HEK293 (cell line): ENCODE data around the gene UBE2Q1.

Experiments
- GFI1B ChIP-seq: fragments of 450-650 bp; formaldehyde crosslinking; IDR thresholded peaks from 2 replicates; pipeline ENCODE4 v1.5.1; 2016; ENCODE audit warnings: missing biosample characterization, missing genetic modification characterization
- IKZF3 ChIP-seq: fragments of 450-650 bp; IDR thresholded peaks from 2 replicates; pipeline ENCODE4 v1.5.0; 2018; ENCODE audit warnings: missing biosample characterization, mild to moderate bottlenecking, missing genetic modification characterization, moderate library complexity
- KLF1 ChIP-seq: fragments of 450-650 bp; formaldehyde crosslinking; IDR thresholded peaks from 2 replicates; pipeline ENCODE4 v1.5.1; 2016; ENCODE audit warnings: missing biosample characterization, missing genetic modification characterization
- KLF10 ChIP-seq: fragments of 450-650 bp; IDR thresholded peaks from 2 replicates; pipeline ENCODE4 v1.5.1; 2018; ENCODE audit warnings: missing biosample characterization, mild to moderate bottlenecking, missing genetic modification characterization
- KLF8 ChIP-seq: fragments of 450-650 bp; formaldehyde crosslinking; IDR thresholded peaks from 2 replicates; pipeline ENCODE4 v1.5.1; 2016; ENCODE audit warnings: missing biosample characterization, missing genetic modification characterization
- OVOL3 ChIP-seq: fragments of 450-650 bp; formaldehyde crosslinking; IDR thresholded peaks from 2 replicates; pipeline ENCODE4 v1.5.1; 2016; ENCODE audit warnings: missing biosample characterization, missing genetic modification characterization
- SALL2 ChIP-seq: fragments of 450-650 bp; formaldehyde crosslinking; IDR thresholded peaks from 2 replicates; pipeline ENCODE4 v1.5.0; 2017; ENCODE audit warnings: missing biosample characterization, mild to moderate bottlenecking, missing genetic modification characterization, borderline replicate concordance
- SP7 ChIP-seq: fragments of 450-650 bp; formaldehyde crosslinking; IDR thresholded peaks from 2 replicates; pipeline ENCODE4 v1.5.1; 2016; ENCODE audit warnings: missing biosample characterization, missing genetic modification characterization
- ZBTB21 ChIP-seq: fragments of 450-650 bp; formaldehyde crosslinking; IDR thresholded peaks from 2 replicates; pipeline ENCODE4 v1.5.1; 2017; ENCODE audit warnings: missing biosample characterization, missing genetic modification characterization
- ZBTB48 ChIP-seq: fragments of 450-650 bp; formaldehyde crosslinking; IDR thresholded peaks from 2 replicates; pipeline ENCODE4 v1.5.1; 2016; ENCODE audit warnings: missing biosample characterization, missing genetic modification characterization
- ZFP41 ChIP-seq: fragments of 450-650 bp; formaldehyde crosslinking; IDR thresholded peaks from 2 replicates; pipeline ENCODE4 v1.5.1; 2016; ENCODE audit warnings: missing biosample characterization, missing genetic modification characterization, borderline replicate concordance
- ZNF10 ChIP-seq: fragments of 450-650 bp; formaldehyde crosslinking; IDR thresholded peaks from 2 replicates; pipeline ENCODE4 v1.5.1; 2017; ENCODE audit warnings: missing biosample characterization, missing genetic modification characterization
- ZNF112 ChIP-seq: fragments of 450-650 bp; formaldehyde crosslinking; IDR thresholded peaks from 2 replicates; pipeline ENCODE4 v1.5.0; 2017; ENCODE audit warnings: missing biosample characterization, missing genetic modification characterization
- ZNF169 ChIP-seq: fragments of 450-650 bp; formaldehyde crosslinking; IDR thresholded peaks from 2 replicates; pipeline ENCODE4 v1.5.1; 2016; ENCODE audit warnings: missing biosample characterization, missing genetic modification characterization
- ZNF174 ChIP-seq: fragments of 450-650 bp; formaldehyde crosslinking; IDR thresholded peaks from 2 replicates; pipeline ENCODE4 v1.5.0; 2017; ENCODE audit warnings: missing biosample characterization, mild to moderate bottlenecking, missing genetic modification characterization
- ZNF23 ChIP-seq: fragments of 450-650 bp; formaldehyde crosslinking; IDR thresholded peaks from 2 replicates; pipeline ENCODE4 v1.5.1; 2016; ENCODE audit warnings: missing biosample characterization, missing genetic modification characterization, borderline replicate concordance
- ZNF350 ChIP-seq: fragments of 450-650 bp; formaldehyde crosslinking; IDR thresholded peaks from 2 replicates; pipeline ENCODE4 v1.5.0; 2017; ENCODE audit warnings: missing biosample characterization, mild to moderate bottlenecking, missing genetic modification characterization
- ZNF391 ChIP-seq: fragments of 450-650 bp; formaldehyde crosslinking; IDR thresholded peaks from 2 replicates; pipeline ENCODE4 v1.5.1; 2016; ENCODE audit warnings: low read depth, missing biosample characterization, missing genetic modification characterization, borderline replicate concordance
- ZNF416 ChIP-seq: fragments of 450-650 bp; formaldehyde crosslinking; IDR thresholded peaks from 2 replicates; pipeline ENCODE4 v1.5.1; 2016; ENCODE audit warnings: missing biosample characterization, missing genetic modification characterization
- ZNF433 ChIP-seq: fragments of 450-650 bp; formaldehyde crosslinking; IDR thresholded peaks from 2 replicates; pipeline ENCODE4 v1.5.1; 2016; ENCODE audit warnings: missing biosample characterization, missing genetic modification characterization, low read depth
- ZNF544 ChIP-seq: fragments of 450-650 bp; formaldehyde crosslinking; IDR thresholded peaks from 2 replicates; pipeline ENCODE4 v1.5.0; 2017; ENCODE audit warnings: missing biosample characterization, missing genetic modification characterization
- ZNF610 ChIP-seq: fragments of 450-650 bp; formaldehyde crosslinking; IDR thresholded peaks from 2 replicates; pipeline ENCODE4 v1.5.1; 2016; ENCODE audit warnings: missing biosample characterization, missing genetic modification characterization, borderline replicate concordance
- ZNF701 ChIP-seq: fragments of 450-650 bp; formaldehyde crosslinking; IDR thresholded peaks from 2 replicates; pipeline ENCODE4 v1.5.1; 2016; ENCODE audit warnings: missing biosample characterization, missing genetic modification characterization
- ZNF830 ChIP-seq: fragments of 450-650 bp; IDR thresholded peaks from 2 replicates; pipeline ENCODE4 v1.5.0; 2018; ENCODE audit warnings: missing biosample characterization, missing genetic modification characterization, low read depth, mild to moderate bottlenecking, moderate library complexity
- ZSCAN23 ChIP-seq: fragments of 450-650 bp; formaldehyde crosslinking; IDR thresholded peaks from 2 replicates; pipeline ENCODE4 v1.5.1; 2016; ENCODE audit warnings: missing biosample characterization, missing genetic modification characterization
- TF ChIP-seq, protein P1 (sequence below): fragments of 450-650 bp; formaldehyde crosslinking; IDR thresholded peaks from 2 replicates; pipeline ENCODE4 v1.5.1; 2016; ENCODE audit warnings: missing biosample characterization, missing genetic modification characterization
- TF ChIP-seq, protein P2 (sequence below): fragments of 450-650 bp; formaldehyde crosslinking; IDR thresholded peaks from 2 replicates; pipeline ENCODE4 v1.5.1; 2016; ENCODE audit warnings: missing biosample characterization, missing genetic modification characterization
- TF ChIP-seq, protein P3 (sequence below): fragments of 450-650 bp; formaldehyde crosslinking; IDR thresholded peaks from 2 replicates; pipeline ENCODE4 v1.5.1; 2016; ENCODE audit warnings: missing biosample characterization, missing genetic modification characterization
- TF ChIP-seq, protein P4 (sequence below): fragments of 450-650 bp; formaldehyde crosslinking; IDR thresholded peaks from 2 replicates; pipeline ENCODE4 v1.5.1; 2016; ENCODE audit warnings: missing biosample characterization, missing genetic modification characterization
- TF ChIP-seq, protein P5 (sequence below): fragments of 450-650 bp; formaldehyde crosslinking; IDR thresholded peaks from 2 replicates; pipeline ENCODE4 v1.5.1; 2017; ENCODE audit warnings: missing biosample characterization, missing genetic modification characterization
- TF ChIP-seq, protein P6 (sequence below): fragments of 450-650 bp; formaldehyde crosslinking; IDR thresholded peaks from 2 replicates; pipeline ENCODE4 v1.5.1; 2016; ENCODE audit warnings: missing biosample characterization, missing genetic modification characterization

Gene UBE2Q1

DNA sequence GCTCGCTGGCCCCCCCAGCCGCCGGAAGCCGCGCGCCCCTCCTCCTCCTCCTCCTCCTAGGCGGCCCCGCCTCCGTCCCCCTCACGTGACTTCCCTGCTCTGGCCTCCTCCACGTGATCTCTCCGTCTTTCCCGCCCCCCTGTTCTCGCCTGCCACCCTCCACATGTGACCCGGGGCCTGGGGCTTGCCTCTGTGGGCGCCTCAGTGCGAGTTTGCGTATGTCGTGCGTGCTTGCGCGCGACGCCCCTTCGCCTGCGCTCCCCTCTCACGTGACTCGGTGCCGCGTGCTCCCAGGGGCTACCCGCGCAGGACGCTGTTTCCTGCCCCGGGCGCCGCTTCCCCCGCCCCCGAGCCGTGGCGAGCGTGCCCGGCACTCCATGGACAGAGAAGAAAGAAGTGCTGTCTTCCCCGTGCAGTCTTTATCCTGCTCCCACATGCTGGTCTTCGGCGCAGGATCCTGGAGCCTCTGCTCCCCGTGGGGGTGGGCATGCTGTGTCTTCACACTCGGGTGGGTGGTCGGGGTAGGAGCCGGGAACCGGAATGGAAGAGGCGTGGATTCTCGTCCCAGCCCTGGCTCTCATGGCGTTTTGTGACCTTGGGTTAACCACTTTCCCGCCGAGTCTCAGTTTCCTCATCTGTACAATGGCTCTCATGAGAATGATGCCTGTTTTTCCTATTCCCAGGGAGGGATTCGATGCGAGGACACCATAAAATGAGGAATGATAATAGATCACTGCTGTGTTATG lies 431 bp upstream of the UBE2Q1 start (continued):
- TF ChIP-seq, protein P1, sequence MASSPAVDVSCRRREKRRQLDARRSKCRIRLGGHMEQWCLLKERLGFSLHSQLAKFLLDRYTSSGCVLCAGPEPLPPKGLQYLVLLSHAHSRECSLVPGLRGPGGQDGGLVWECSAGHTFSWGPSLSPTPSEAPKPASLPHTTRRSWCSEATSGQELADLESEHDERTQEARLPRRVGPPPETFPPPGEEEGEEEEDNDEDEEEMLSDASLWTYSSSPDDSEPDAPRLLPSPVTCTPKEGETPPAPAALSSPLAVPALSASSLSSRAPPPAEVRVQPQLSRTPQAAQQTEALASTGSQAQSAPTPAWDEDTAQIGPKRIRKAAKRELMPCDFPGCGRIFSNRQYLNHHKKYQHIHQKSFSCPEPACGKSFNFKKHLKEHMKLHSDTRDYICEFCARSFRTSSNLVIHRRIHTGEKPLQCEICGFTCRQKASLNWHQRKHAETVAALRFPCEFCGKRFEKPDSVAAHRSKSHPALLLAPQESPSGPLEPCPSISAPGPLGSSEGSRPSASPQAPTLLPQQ = peak; percentile 93
- TF ChIP-seq ZNF10 (tag by site-specific recombination) (peak; percentile 71; the same call in 1 of the 2 replicates), ZNF169 (tag by site-specific recombination) (no peak), ZBTB21 (peak; percentile 81), ZSCAN23 (tag by site-specific recombination) (peak; percentile 61; the same call in 1 of the 2 replicates), GFI1B (no peak), KLF1 (tag by site-specific recombination) (peak; percentile 92), ZNF544 (tag by site-specific recombination) (no peak), OVOL3 (peak; percentile 76), ZBTB48 (peak; percentile 81), ZNF112 (tag by site-specific recombination) (no peak), ZNF23 (no peak), SALL2 (tag by site-specific recombination) (no peak; the same call in 1 of the 2 replicates), KLF8 (peak; percentile 97), ZNF830 (tag by site-specific recombination) (no peak), KLF10 (tag by site-specific recombination) (peak; percentile 97), ZNF610 (tag by site-specific recombination) (peak; percentile 91), ZNF391 (tag by site-specific recombination) (peak; percentile 92; the same call in 1 of the 2 replicates), ZNF433 (tag by site-specific recombination) (no peak), ZNF701 (tag by site-specific recombination) (no peak), ZFP41 (no peak), ZNF350 (tag by site-specific recombination) (no peak), ZNF416 (no peak), ZNF174 (tag by site-specific recombination) (no peak), SP7 (tag by site-specific recombination) (peak; percentile 94), IKZF3 (tag by site-specific recombination) (peak; percentile 96)
- TF ChIP-seq, protein P2, sequence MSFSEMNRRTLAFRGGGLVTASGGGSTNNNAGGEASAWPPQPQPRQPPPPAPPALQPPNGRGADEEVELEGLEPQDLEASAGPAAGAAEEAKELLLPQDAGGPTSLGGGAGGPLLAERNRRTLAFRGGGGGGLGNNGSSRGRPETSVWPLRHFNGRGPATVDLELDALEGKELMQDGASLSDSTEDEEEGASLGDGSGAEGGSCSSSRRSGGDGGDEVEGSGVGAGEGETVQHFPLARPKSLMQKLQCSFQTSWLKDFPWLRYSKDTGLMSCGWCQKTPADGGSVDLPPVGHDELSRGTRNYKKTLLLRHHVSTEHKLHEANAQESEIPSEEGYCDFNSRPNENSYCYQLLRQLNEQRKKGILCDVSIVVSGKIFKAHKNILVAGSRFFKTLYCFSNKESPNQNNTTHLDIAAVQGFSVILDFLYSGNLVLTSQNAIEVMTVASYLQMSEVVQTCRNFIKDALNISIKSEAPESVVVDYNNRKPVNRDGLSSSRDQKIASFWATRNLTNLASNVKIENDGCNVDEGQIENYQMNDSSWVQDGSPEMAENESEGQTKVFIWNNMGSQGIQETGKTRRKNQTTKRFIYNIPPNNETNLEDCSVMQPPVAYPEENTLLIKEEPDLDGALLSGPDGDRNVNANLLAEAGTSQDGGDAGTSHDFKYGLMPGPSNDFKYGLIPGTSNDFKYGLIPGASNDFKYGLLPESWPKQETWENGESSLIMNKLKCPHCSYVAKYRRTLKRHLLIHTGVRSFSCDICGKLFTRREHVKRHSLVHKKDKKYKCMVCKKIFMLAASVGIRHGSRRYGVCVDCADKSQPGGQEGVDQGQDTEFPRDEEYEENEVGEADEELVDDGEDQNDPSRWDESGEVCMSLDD (tag by site-specific recombination) = peak; percentile 99
- TF ChIP-seq, protein P3, sequence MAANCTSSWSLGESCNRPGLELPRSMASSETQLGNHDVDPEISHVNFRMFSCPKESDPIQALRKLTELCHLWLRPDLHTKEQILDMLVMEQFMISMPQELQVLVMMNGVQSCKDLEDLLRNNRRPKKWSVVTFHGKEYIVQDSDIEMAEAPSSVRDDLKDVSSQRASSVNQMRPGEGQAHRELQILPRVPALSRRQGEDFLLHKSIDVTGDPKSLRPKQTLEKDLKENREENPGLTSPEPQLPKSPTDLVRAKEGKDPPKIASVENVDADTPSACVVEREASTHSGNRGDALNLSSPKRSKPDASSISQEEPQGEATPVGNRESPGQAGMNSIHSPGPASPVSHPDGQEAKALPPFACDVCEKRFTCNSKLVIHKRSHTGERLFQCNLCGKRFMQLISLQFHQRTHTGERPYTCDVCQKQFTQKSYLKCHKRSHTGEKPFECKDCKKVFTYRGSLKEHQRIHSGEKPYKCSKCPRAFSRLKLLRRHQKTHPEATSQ (tag by site-specific recombination) = peak; percentile 79
- TF ChIP-seq, protein P4, sequence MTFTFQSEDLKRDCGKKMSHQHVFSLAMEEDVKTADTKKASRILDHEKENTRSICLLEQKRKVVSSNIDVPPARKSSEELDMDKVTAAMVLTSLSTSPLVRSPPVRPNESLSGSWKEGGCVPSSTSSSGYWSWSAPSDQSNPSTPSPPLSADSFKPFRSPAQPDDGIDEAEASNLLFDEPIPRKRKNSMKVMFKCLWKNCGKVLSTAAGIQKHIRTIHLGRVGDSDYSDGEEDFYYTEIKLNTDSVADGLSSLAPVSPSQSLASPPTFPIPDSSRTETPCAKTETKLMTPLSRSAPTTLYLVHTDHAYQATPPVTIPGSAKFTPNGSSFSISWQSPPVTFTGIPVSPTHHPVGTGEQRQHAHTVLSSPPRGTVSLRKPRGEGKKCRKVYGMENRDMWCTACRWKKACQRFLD = no peak
- TF ChIP-seq, protein P5, sequence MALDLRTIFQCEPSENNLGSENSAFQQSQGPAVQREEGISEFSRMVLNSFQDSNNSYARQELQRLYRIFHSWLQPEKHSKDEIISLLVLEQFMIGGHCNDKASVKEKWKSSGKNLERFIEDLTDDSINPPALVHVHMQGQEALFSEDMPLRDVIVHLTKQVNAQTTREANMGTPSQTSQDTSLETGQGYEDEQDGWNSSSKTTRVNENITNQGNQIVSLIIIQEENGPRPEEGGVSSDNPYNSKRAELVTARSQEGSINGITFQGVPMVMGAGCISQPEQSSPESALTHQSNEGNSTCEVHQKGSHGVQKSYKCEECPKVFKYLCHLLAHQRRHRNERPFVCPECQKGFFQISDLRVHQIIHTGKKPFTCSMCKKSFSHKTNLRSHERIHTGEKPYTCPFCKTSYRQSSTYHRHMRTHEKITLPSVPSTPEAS = no peak; the same call in 1 of the 2 replicates
- TF ChIP-seq, protein P6, sequence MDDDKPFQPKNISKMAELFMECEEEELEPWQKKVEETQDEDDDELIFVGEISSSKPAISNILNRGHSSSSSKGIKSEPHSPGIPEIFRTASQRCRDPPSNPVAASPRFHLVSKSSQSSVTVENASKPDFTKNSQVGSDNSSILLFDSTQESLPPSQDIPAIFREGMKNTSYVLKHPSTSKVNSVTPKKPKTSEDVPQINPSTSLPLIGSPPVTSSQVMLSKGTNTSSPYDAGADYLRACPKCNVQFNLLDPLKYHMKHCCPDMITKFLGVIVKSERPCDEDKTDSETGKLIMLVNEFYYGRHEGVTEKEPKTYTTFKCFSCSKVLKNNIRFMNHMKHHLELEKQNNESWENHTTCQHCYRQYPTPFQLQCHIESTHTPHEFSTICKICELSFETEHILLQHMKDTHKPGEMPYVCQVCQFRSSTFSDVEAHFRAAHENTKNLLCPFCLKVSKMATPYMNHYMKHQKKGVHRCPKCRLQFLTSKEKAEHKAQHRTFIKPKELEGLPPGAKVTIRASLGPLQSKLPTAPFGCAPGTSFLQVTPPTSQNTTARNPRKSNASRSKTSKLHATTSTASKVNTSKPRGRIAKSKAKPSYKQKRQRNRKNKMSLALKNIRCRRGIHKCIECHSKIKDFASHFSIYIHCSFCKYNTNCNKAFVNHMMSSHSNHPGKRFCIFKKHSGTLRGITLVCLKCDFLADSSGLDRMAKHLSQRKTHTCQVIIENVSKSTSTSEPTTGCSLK (tag by site-specific recombination) = no peak
